GM13977 (cell line): ENCODE measurements around the gene EPHA6.

ENCODE experiments used
- DNase-seq: peaks from one replicate; pipeline ENCODE4 v3.0.0; 2012; ENCODE audit warnings: low spot score
- CTCF ChIP-seq: IDR thresholded peaks from 2 replicates; pipeline ENCODE4 v1.5.1; 2012; ENCODE audit warnings: mild to moderate bottlenecking, control low read depth; ENCODE audit not compliant: insufficient read depth; ENCODE audit errors: extremely low read depth, missing control alignments
- in situ Hi-C: fragments of 300-500 bp; cut with MboI; formaldehyde crosslinking; loops from one replicate; pipeline ENCODE4 v1.12.0; 2022; ENCODE audit warnings: low sequenced_read_pairs, low pct_unique_long_range_greater_than_20kb, mixed read lengths, inconsistent platforms; ENCODE audit not compliant: unreplicated experiment

The EPHA6 gene

GRCh38 chr3:97200387-97200786 lies 386.0 kb downstream of the EPHA6 start:
- in situ Hi-C loops, result no loop called here
- no peak for DNase-seq
- no peak for TF ChIP-seq CTCF

GRCh38 chr3:97201814-97202213 lies 387.4 kb downstream of the EPHA6 start:
- no peak for TF ChIP-seq CTCF
- DNase-seq, result no peak
- in situ Hi-C loops, result no loop called here

- in situ Hi-C loops, result no loop called here
Observed at GRCh38 chr3:97228966-97229365, 414.6 kb downstream of the EPHA6 start.

GRCh38 chr3:97230486-97230885 lies 416.1 kb downstream of the EPHA6 start:
- in situ Hi-C loops, result no loop called here
- DNase-seq, result no peak
- TF ChIP-seq CTCF, result no peak

More at GRCh38 chr3:97228966-97229365, 414.6 kb downstream of the EPHA6 start:
- TF ChIP-seq CTCF, result no peak
- no peak for DNase-seq

GRCh38 chr3:97232393-97233034 lies 418.1 kb downstream of the EPHA6 start:
- TF ChIP-seq CTCF, result no peak
- in situ Hi-C loops, result no loop called here
- no peak for DNase-seq

- no peak for DNase-seq
- no peak for TF ChIP-seq CTCF
- in situ Hi-C loops, result no loop called here
Observed at GRCh38 chr3:97235179-97235578, 420.8 kb downstream of the EPHA6 start.
